ENCODE results near the gene ARNT2. TPM values are rescaled to one million over a fixed set of nuclear protein-coding genes. Genes with fewer than 3 reads are reported as not detected.

The ARNT2 gene
- under 0.01 and 0.44 TPM in 2 replicates for total RNA-seq

GRCh38 chr15:80404057-80404760 lies at the start of gene ARNT2:
TSS of gene ARNT2 (plus strand) at chr15:80404382. CDS start at chr15:80404516, 134 bp downstream.

Other genes starting within 250 kb of the ARNT2 start
- not detected in 2 replicates for gene CTXND1, start 152.2 kb upstream of the ARNT2 start, total RNA-seq

Measured in bladder microvascular endothelial cell (primary cell).